Activated naive CD8-positive, alpha-beta T cell treated with anti-CD3 and anti-CD28 coated beads, Interleukin-2, amount 50 U/mL, for 24 hours (primary cell): ENCODE results near the gene STAG2.
"Not testable (repeated sequence)": the region's sequence is repeated elsewhere in the genome, so short reads cannot be mapped to it uniquely, and the experiment has no call there.

Experiments
- ATAC-seq: fragments of 150-1000 bp; cut with Tn5 transposase; one replicate; pipeline ENCODE4 v1.10.0; 2021
- DNase-seq: peaks from one replicate; pipeline ENCODE4 v3.0.0; 2021
- H3K27ac Mint-ChIP-seq: one replicate; pipeline ENCODE4 v1.8.0; 2021; ENCODE audit warnings: mild to moderate bottlenecking, mixed read lengths
- H3K27me3 Mint-ChIP-seq: one replicate; pipeline ENCODE4 v1.8.0; 2021; ENCODE audit warnings: mixed read lengths
- H3K36me3 Mint-ChIP-seq: one replicate; pipeline ENCODE4 v1.8.0; 2021; ENCODE audit warnings: low read depth, mixed read lengths
- H3K4me1 Mint-ChIP-seq: one replicate; pipeline ENCODE4 v1.8.0; 2021; ENCODE audit warnings: mixed read lengths
- H3K4me3 Mint-ChIP-seq: one replicate; pipeline ENCODE4 v1.8.0; 2021; ENCODE audit warnings: mild to moderate bottlenecking, moderate library complexity, mixed read lengths
- H3K9me3 Mint-ChIP-seq: one replicate; pipeline ENCODE4 v1.8.0; 2021; ENCODE audit warnings: mixed read lengths

Gene STAG2

GRCh38 chrX:124127496-124127895 is 166.0 kb downstream of the STAG2 start:
- H3K27ac Mint-ChIP-seq = no peak overlapping the region
- H3K36me3 Mint-ChIP-seq = no peaks in the 10 kb centered on the region
- DNase-seq = no peak
- H3K27me3 Mint-ChIP-seq = peaks cover 3% of the 10 kb centered on the region
- H3K9me3 Mint-ChIP-seq = no peaks in the 10 kb centered on the region
- H3K4me3 Mint-ChIP-seq = no peak overlapping the region
- ATAC-seq = no peak
- H3K4me1 Mint-ChIP-seq = no peaks in the 10 kb centered on the region

- DNase-seq, H3K36me3 Mint-ChIP-seq, H3K4me3 Mint-ChIP-seq, H3K27ac Mint-ChIP-seq, ATAC-seq, H3K27me3 Mint-ChIP-seq, H3K4me1 Mint-ChIP-seq, H3K9me3 Mint-ChIP-seq: not testable (repeated sequence)
Measured at GRCh38 chrX:124132437-124132836, 170.9 kb downstream of the STAG2 start.

DNA sequence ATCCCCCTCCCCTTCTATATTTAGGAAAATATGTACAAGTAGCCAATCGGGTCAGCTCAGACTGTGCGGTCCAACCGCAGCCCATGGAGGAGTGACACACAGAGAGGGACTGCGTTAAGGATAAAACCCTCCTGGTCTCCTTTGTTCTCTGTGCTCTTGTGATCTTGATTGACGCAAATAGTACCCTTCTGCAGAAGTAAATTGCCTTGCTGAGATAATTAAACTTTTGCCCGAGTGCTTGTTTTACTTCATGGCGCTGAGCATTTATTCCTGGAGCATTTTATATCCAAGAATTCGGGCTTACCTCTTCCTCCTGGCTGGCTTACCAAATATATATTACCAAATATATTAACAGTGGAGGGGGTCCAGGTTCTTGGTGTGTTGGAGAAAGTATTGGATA is 184.2 kb downstream of the STAG2 start:
- H3K9me3 Mint-ChIP-seq = no peaks in the 10 kb centered on the region
- no peak for ATAC-seq
- no peaks in the 10 kb centered on the region for H3K27me3 Mint-ChIP-seq
- H3K4me1 Mint-ChIP-seq = no peaks in the 10 kb centered on the region
- H3K4me3 Mint-ChIP-seq = no peak overlapping the region
- no peak overlapping the region for H3K27ac Mint-ChIP-seq
- peaks cover 3% of the 10 kb centered on the region for H3K36me3 Mint-ChIP-seq
- no peak for DNase-seq

DNA sequence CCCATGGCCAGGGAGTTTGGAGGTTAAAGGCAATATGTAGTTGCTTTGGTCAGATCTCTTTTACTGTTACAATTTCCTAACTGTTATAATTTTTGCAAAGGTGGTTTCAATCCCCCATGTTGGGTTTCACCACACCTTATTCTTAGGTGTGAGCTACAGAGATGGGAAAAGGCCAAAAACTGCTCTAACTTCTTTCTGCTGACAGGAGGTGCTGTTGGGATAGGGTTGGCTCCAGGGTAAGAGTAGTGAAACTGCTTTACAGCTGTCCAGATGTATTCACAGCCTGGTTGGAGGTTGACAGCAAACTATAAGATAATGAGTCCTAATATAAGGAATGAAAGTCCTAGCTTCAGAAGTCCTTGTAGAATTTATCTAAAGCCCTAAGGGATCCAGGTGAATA is 189.7 kb downstream of the STAG2 start:
- no peak for ATAC-seq
- Mint-ChIP-seq H3K4me3 (no peak overlapping the region), H3K9me3 (no peaks in the 10 kb centered on the region), H3K36me3 (no peaks in the 10 kb centered on the region), H3K27me3 (no peaks in the 10 kb centered on the region), H3K4me1 (no peaks in the 10 kb centered on the region), H3K27ac (no peak overlapping the region)
- DNase-seq = no peak
